DMS53 treated with DMSO at 0.1 percent for 48 hours (cell line): ENCODE data around the gene DNLZ.

ENCODE experiments used
- DNase-seq: peaks from one replicate; lab custom pipeline; 2025; ENCODE audit not compliant: unreplicated experiment; lab: John Stamatoyannopoulos, UW

The DNLZ gene

DNA sequence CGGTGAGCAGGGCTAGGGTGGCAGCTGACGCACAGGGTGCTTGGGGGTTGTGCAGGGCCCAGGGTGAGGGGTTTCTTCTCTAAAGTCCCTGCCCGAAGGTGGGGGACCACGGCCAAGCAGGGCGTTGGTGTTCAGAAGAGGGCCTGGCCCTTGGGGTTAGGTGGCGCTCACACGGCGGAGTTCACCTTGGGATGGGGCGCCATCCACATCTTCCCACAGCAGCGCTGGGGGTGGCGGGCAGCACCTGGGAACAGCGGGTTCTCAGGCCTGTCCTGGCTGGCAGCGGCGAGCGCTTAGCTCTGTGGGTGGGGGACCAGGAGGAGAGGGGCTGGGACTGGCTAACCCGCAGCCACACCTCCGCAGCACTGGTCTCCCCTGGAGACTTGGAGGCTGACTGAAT is 30.1 kb downstream of the DNLZ start:
- no peak for DNase-seq

DNA sequence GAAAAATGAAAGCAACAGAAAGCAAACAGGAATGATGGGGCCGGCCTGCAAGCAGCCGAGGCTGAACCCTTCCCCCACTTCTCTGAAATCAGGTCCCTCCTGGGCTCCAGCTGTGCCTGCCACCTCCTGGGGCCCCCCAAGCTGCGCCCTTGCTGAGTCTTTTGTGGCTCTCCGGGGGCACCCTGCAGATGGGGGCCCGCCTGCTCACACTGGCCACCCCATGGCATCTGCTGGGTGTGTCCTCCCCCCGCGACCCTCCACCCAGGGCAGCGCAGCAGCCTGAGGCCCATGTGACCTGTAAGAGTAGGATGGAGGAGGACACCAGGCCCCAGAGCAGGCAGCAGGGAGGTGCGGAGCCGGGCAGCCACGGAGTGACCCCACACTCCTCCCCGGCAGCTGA is 30.5 kb downstream of the DNLZ start:
- DNase-seq, result no peak

DNA sequence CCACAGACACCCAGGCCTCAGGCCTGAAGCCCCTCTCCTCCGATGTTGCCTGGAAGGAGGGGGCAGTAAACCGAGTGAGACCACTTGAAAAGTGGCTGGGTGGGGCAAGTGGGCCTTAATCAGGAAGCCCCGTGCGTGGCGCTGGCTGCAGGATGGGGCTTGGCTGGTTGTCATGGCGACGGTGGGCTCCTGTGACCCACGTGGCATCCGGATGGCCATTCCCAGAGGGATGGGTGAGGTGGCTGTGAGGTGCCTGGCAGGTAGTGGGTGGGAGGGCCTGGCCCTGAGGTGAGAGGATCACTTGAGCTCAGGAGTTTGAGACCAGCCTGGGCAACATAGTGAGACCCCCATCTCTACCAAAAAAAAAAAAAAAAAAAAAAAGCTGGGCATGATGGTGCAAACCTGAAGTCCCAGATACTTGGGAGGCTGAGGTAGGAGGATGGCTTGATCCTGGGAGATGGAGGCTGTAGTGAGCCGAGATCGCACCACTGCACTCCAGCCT is 31.0 kb downstream of the DNLZ start:
- no peak for DNase-seq

GRCh38 chr9:136331556-136332481 is 31.7 kb downstream of the DNLZ start:
- DNase-seq, result no peak

DNA sequence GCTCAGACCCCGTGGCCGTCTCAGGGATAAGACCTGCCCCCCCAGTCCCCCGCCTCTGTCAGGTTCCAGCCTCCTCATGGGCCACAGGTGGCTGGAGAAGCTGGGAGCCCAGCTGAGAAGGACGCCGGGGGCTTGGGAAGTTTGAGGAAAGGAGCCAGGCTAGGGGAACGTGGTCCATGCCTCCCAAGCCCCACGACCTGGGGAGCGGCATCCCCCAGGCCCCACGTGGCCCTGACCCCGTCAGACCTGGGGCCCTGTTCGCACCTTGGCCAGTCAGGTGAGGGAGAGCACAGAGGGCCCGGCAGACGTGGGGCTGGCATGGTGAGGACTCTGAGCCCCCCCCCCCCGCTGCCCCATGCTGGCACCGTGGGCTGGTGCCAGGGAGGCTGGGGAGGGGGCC is 32.5 kb downstream of the DNLZ start:
- no peak for DNase-seq

GRCh38 chr9:136330406-136330990 is 33.0 kb downstream of the DNLZ start:
- no peak for DNase-seq

DNA sequence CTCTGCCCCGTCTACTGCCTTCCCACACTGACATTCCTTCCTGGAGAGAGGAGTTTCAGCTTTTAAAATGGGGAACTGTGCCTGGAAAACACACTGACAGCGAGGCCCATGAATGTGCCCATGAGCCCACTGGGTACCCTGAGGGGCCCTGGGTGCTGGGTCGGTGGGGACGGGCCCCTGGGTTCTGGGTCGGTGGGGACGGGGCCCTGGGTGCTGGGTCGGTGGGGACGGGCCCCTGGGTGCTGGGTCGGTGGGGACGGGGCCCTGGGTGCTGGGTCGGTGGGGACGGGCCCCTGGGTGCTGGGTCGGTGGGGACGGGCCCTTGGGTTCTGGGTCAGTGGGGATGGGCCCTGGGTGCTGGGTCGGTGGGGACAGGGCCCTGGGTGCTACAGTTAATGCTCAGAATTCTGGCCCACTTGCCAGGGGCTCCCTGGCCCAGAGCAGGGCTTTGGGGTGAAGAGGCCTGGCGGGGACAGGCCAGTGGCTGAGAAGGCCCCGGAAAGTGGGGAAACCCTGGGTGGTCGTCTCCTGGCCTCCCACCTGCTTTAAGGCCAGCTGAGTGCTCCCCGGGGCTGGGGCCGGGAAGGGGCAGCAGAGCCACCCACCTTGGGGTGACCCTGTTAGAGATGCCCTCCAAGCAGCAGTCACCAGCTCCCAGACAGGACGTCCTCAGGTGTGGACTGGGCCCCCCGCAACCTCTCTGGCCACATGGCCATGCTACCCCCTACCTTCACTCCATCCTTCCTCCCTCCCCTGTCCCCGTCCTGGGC is 33.7 kb downstream of the DNLZ start:
- no peak for DNase-seq

DNA sequence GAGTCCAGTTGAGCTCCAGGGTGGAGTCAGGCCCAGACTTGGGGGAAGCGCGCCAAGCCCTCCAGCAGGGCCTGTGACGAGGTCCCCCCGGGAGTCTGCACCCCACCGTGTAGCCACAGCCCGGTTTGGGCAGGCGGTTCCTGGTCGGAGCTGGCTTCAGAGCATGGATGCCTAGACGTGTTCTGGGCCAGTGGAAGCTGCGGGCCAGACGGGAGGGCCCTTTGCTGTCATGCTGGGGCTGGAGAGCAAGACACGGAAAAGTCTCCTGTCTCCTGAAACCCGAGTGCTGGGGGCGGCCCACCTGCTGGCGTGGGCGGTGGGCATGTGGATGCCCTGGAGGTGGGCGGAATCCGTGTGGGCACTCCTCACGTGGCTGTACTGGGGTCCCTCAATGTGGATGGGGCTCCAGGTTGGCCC is 34.3 kb downstream of the DNLZ start:
- no peak for DNase-seq

- DNase-seq, result no peak
Measured at GRCh38 chr9:136328622-136329041, 34.9 kb downstream of the DNLZ start.

DNA sequence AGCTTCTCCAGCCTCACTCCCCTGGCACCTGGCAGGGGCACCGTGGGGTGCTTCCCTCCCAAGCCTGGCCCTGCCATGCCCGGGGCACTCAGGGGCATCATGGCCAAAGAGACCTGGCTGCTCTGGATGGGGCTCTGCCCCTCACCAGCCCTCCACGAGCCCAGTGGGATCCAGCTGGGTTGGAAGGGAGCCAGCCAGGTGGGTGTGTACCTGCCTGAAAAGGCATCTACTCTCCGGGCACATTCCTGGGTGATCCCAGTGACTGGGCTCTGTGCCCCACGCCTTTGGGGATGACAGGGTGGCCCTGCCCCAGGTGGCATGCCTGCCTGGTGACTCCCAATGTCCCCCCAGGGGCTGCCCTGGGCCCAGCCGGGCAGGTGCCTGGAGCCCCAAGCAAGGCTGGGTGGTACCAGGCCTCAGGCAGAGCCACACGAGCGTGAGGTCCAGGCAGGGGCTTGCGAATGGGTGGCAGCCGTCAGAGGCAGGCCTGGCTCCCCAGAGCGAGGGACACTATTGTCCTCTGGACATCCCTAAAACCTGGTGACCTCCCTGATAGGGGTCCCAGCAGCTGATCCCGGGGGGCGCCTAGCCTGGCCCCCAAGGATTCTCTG is 35.4 kb downstream of the DNLZ start:
- DNase-seq, result no peak

DNA sequence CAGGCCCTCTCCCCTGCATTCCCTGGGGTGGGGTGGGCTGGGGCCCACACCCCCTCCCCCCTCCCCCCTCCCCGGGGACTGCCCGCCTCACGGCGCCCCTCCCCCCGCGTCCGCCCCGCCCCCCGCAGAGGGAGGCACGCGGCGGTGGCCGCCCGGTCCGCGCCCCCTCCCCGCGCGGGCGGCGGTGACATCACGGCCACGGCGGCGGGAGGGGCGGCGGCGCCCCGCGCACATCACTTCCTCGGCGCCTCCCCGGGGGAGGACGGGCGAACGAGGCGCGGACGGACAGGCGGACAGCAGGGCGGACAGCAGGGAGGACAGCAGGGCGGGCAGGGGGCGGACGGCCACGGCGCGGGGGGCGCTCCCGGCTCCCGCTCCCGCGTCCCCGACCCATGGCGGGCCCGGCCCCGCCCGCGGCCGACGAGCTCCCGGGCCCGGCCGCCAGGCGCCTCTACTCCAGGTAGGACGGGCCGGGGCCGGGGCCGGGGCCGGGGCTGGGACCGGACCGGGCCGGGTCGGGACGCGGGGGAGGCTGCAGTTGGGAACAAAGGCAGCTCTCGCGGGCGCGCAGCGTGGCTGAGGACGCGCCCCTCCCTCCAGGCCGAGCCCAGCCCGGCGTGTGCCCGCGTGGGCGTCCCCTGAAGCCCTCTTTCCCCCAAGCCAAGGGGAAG is 36.1 kb downstream of the DNLZ start, which contains the start of gene GPSM1:
TSS of gene GPSM1 (plus strand) at position 236 of the 671 bp plus-strand sequence. CDS start at position 393, 157 bp downstream.
- no peak for DNase-seq

DNA sequence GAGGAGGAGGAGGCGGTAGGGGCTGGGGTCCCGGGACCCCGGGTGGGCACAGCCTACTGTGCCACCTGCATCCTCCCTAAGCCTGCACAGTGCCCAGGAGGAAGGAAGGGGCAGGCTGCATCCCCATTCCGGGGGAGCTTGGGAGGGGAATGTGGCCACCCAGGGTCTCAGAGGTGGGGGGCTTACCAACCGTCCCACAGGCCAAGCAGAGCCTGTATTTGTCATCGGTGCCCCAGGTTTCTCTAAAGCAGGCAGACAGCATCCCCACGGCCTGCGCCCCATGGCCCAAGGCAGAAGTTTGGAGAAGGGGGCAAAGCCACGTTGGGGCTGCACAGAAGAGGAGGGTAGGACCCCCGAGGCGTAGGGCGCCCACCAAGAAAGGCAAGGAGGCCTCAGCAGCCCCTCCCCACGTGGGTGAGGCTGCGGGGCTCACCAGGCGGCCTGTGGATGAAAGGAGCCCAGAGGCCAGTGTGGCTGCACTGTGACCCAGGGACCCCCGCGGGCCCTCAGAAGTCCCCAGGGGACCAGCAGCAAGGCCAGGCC is 36.7 kb downstream of the DNLZ start:
- no peak for DNase-seq

DNA sequence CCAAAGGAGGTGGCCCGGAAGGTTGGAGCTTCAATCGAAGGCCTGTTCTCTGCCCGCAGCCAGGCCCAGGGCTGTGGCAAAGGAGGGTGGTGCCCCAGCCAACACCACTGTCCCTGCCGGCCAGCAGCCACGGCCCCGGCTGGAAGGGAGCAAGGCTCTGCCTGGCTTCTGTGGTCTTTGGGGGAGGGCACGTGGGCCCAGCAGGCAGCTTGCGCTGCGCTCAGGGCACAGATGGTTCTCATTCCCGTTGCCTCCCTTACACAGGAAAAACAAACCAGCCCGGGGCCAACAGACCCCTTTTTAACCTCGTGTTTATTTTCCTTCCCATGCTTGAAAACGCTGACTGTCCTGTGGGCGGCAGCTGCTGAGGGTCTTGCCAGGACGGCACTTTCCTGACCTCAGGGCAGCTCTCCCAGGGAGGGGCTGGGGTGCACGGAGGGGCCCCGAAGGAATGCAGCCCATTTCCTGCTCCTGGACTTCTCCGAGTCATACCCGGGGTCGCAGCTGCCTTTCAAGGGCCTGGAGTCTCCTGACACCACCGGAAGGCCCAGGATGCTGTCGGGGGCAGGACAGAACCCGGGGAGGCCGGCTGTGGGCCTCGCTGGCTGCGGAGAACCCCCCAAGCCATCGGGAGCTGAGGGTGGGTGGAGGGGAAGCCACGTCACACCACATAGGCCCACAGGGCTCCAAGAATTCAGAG is 37.3 kb downstream of the DNLZ start:
- DNase-seq, result no peak

DNA sequence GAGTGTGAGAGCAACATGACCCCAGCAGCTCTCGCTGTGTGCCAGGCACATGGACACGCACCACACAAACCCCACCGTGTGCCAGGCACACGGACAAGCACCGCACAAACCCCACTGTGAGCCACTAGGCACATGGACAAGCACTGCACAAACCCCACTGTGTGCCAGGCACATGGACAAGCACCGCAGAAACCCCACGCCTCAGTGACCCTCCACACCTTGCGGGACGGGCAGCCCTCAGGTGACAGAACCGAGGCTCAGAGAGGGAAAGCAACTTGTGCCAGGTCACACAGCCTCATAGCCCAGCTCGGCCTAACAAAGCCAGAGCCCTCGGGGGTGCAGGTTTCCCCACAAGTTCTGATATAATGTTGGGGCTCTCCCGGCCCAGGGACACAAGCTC is 38.2 kb downstream of the DNLZ start:
- DNase-seq, result no peak

DNA sequence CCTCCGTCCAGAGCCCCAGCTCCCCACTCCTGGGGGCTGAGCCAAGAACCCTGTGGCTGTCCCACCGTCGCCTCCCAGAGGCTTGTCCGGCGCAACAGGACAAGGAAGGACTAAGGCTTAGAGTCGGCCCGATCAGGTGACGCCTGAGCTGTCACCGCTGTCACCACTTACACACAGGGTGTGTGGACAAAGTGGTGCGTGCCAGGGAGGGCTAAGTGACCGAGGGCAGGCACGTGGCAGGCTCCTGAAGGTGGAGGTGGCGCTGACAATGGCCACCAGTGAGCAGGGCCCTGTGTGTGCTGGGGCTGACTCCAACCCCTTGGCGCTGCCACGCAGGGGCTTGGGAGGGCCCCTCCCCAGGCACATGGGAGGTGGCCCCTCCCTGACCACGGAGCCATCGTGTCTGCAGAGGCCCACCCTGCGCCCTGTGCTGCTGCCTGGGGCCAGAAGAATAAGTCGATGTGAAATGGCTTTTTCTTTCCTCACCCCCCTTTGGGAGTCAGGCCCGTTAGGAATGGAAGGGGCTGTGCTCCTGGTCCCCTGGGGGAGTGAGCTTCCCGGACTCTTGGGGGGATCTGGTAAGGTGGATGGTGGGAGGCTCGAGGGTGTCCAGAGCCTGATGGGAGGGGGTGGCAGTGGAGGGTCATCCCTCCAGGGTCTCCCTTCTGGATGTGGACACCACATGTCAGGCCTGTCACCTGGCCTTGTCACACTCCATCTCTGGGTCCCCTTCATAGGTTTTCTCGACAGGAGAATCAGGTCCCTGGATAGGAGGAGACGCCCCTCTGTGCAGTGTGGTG is 38.8 kb downstream of the DNLZ start:
- no peak for DNase-seq

- DNase-seq, result peak; percentile 61
Measured at GRCh38 chr9:136323371-136323789, 40.2 kb downstream of the DNLZ start.

DNA sequence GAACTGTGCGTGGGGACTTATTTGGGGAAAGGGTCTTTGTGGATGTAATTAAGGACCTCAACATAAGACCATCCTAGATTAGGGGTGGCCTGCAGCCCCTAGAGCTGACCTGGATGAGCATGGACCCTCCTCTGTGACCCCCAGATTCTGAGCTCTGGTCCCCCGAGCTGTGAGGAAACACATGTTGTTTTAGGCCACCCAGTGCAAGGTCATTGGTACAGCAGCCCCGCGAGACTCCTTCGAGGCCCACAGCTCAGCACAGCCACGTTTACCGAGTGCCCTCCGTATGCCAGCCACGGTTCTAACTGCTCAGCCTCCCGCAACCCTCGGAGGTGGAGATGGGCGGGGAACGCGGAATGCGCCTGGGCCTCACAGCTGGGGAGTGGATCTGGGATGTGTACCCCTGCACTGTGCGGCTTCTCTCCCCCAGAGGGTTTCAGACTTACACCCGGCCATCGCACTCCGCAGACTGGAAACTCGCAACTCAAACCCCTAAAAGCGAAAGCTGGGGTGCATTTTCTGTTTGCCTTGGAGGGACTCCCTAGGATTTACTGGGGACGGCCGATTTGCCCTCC is 40.7 kb downstream of the DNLZ start:
- DNase-seq, result no peak

GRCh38 chr9:136321561-136321960 is 42.0 kb downstream of the DNLZ start:
- DNase-seq, result no peak
